GM12873 (cell line): ENCODE measurements around the gene PARVA.

Experiments used
- CTCF ChIP-seq: IDR thresholded peaks from 2 replicates; pipeline ENCODE4 v1.5.1; 2012; ENCODE audit warnings: low read depth, mild to moderate bottlenecking, moderate library complexity, low read length, control low read depth; ENCODE audit not compliant: insufficient read depth; ENCODE audit errors: missing control alignments

Gene PARVA

GRCh38 chr11:12536566-12536965, 159.2 kb downstream of the PARVA start:
- no peak for TF ChIP-seq CTCF

- TF ChIP-seq CTCF, result no peak
Measured at GRCh38 chr11:12537778-12538401, 160.5 kb downstream of the PARVA start.

GRCh38 chr11:12538889-12539421, 161.6 kb downstream of the PARVA start:
- TF ChIP-seq CTCF, result no peak

- no peak for TF ChIP-seq CTCF
Measured at GRCh38 chr11:12539572-12539971, 162.2 kb downstream of the PARVA start.

DNA sequence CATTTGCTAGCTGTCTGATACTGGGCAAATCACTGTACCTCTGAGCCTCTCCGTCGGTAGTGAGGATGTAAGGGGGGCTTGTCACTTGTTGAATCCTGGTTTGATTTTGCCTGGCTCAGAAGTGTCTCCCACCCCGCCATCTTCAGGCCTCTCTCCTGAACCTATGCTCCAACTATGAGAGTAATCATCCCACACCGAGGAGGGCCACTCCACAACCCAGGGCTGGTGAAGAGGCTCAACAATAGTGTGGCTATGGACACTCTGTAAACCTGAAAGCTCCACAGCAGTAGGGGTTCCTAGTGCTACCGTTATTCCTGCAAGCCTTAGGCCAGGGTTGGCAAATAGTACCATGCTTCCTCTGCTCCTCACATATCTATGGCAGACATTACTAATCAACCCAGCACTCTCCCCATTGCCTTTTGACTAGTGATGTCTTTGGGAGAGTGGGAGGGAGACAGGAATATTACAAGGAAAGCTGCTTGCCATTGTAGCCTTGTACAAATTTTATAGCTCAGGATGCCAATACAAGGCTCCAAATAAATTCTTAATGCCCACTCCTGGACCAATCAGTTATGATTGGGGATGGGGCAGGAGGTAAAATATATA, 162.8 kb downstream of the PARVA start:
- no peak for TF ChIP-seq CTCF

DNA sequence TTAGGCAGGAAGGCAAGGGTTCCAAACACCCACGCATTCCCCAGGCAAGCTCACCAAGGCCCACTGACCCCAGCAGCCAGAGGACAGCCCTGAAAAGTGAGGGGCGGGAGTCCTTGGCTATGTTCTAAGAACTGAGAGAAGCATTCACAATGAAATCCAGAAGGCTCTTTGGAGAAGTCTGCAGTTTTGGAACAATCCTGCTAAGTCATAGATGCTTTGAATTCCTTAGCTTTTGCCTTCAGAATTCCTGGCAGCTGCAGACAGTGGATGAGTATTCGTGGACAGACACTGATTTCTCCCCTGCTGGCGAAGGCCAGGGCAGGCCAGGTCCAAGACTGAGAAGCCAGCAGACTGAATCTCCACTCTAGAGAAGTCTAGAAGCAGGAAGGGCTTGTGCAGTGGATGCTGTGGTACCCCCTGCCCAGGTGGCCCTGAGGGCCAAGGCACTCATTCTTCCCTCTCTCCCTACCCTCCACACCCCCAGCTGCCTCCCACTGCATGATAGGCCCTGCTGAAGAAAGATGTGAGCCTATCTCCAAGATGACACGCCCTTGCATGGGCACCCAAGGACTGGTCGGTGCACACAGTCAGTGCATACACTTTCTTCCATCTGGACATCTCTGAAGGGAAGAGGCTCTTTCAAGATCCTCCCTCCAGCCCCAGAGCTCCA, 163.7 kb downstream of the PARVA start:
- TF ChIP-seq CTCF, result no peak

DNA sequence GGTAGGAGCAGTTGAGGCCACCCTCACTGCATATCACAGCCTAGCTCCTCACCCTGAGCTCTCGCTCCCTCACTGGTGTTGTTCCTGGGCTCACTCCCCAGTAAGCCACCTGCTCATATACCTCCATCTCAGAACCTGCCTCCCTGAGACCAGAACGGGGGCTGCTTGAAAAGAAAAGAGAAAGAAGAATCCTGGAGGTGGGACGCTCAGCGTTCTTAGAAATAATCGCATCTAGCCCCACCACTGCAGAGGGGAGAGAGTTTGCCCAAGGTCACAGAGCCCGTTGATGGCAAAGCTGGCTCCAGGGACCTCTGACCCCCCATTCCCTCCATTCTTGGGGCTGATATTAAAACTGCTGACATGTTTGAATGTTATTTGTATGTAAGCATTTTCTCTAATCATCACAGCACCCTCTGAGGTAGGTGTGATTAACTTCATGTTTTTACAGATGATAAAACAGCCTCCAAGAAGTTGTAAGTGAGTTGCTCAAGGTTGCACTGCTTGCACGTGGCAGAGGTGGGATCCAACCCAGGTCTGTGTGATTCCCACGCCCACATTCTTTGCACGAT, 164.3 kb downstream of the PARVA start:
- TF ChIP-seq CTCF, result no peak
